HG02870 (cell line): ENCODE measurements around the gene PEMT.

Source experiments
- ATAC-seq: cut with Tn5 transposase; IDR thresholded peaks from one replicate; pipeline ENCODE4 v1.9.1; 2021; ENCODE audit warnings: mild to moderate bottlenecking, moderate library complexity; ENCODE audit not compliant: unreplicated experiment

Gene PEMT

GRCh38 chr17:17605083-17605728 is 13.7 kb upstream of the PEMT start:
- no peak for ATAC-seq

GRCh38 chr17:17603895-17604225 is 12.4 kb upstream of the PEMT start:
- no peak for ATAC-seq

- ATAC-seq: no peak
Observed at GRCh38 chr17:17603178-17603894, 11.8 kb upstream of the PEMT start.

- no peak for ATAC-seq
Observed at GRCh38 chr17:17599965-17600364, 8.5 kb upstream of the PEMT start.

GRCh38 chr17:17598003-17598402 is 6.5 kb upstream of the PEMT start:
- no peak for ATAC-seq

- ATAC-seq: no peak
Observed at GRCh38 chr17:17595755-17596154, 4.2 kb upstream of the PEMT start.

- no peak for ATAC-seq
Observed at GRCh38 chr17:17593222-17593620, 1.7 kb upstream of the PEMT start.

GRCh38 chr17:17590883-17591354 is 589 bp downstream of the PEMT start:
- ATAC-seq: no peak

- no peak for ATAC-seq
Observed at GRCh38 chr17:17590141-17590751, 1.3 kb downstream of the PEMT start.

- ATAC-seq: no peak
Observed at GRCh38 chr17:17587614-17588337, 3.7 kb downstream of the PEMT start.

- ATAC-seq: no peak
Observed at GRCh38 chr17:17582372-17582771, 9.1 kb downstream of the PEMT start.

GRCh38 chr17:17581509-17581908 is 10.0 kb downstream of the PEMT start:
- no peak for ATAC-seq

- ATAC-seq: no peak
Observed at GRCh38 chr17:17580662-17581470, 10.6 kb downstream of the PEMT start.

- no peak for ATAC-seq
Observed at GRCh38 chr17:17579691-17580090, 11.8 kb downstream of the PEMT start.

GRCh38 chr17:17577373-17577772 is 14.1 kb downstream of the PEMT start:
- no peak for ATAC-seq

- no peak for ATAC-seq
Observed at GRCh38 chr17:17576772-17577234, 14.7 kb downstream of the PEMT start.

GRCh38 chr17:17575360-17576251 is 15.9 kb downstream of the PEMT start:
- no peak for ATAC-seq

- ATAC-seq: no peak
Observed at GRCh38 chr17:17573912-17574311, 17.6 kb downstream of the PEMT start.

- no peak for ATAC-seq
Observed at GRCh38 chr17:17572010-17572785, 19.3 kb downstream of the PEMT start.
